Muscle of back (tissue), 11 donors: ENCODE measurements around the gene IRF8. TPM values are rescaled to one million over a fixed set of nuclear protein-coding genes. Genes with fewer than 3 reads are reported as not detected.

ENCODE experiments used
- DNase-seq, 3 donors: peaks; one replicate each; pipeline versions ENCODE4 v3.0.0 to v3.0.0-alpha.2; 2013
- polyA plus RNA-seq, 10 donors: library from polyadenylated mRNA; unstranded; fragments of 120-200 nt; gene quantifications; one replicate each; pipeline ENCODE4 v1.2.1, GENCODE V29; 2013; ENCODE audit not compliant: insufficient read length in 10 of 10

The IRF8 gene
- polyA plus RNA-seq, 10 donors, result 3.2 to 7.3 (median 6.1) TPM

DNA sequence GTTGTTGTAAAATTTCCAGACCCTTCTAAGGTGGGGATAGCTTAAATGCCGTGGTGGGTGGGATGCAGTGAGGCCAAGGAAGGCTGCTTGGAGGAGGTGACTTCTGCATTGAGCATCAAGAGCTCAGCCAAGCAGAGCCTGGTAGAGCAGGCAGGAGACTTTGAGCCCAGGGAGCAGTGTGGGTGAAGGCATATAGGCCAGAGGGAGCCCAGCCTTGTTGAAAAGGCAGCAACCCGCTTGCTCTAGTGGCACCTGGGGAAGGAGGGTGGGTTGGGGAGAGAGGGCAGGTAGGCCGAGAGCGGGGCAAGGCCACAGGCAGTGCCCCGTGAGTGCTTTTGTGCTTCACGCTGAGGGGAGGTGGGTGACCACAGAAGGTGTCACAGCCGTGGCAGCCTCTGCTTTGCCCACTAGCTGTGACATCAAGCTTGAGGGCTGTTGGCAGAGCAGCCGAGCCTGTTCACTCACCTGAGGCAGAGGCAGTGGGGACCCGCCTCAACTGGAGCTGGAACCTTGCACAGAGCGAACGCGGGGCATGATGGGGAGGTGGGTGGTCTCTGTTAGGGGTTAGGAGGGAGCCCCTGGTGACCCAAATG lies 56.1 kb downstream of the IRF8 start:
- no peak for DNase-seq

DNA sequence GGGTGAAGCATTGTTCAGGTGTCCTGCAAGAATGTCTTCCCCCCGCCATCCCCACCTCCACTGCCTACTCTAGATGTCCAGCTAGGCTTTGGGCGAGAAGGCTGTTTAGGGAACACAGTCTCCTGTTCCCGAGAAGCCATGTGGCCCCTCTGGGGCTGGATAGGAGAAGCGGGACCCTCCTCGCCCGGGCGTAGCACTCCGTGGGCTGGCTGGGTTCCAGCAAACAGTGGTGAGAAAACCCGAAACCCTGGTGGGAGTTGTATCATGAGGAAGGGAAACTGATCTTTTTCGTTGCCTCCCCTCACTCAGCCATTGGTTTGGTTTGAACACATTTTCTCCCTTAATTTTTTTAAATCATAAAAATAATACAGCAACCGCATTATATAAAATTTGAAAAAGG lies 56.6 kb downstream of the IRF8 start:
- no peak for DNase-seq

DNA sequence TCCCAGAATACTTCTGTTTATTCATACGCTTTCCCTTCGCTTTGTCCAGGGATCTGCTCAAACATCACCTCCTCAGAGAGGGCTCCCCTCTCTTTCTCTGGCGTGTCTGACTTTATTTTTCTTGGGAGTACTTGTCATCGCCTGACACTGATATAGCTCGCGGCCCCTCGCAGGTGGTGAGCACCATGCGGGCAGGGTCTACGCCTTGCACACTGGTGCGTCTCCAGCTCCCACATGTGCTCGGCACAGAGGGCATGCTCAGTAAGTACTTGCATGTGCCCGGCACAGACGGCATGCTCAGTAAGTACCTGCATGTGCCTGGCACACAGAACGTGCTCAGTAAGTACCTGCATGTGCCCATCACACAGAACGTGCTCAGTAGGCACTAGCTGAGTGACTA lies 57.5 kb downstream of the IRF8 start:
- no peak for DNase-seq

DNA sequence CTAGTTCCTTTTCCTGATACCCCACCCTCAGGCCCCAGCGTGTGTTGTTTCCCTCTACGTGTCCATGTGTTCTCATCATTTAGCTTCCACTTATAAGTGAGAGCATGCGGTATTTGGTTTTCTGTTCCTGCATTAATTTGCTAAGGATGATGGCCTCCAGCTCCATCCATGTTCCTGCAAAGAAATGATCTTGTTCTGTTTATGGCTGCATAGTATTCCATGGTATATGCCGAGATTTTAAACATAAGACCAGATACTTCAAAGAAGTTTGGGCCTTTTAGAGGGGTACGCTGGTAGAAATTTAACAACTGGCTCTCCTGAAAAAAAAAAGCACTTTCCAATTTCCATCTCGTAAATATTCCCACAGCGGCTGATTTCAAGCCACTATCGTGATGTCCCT lies 59.8 kb downstream of the IRF8 start:
- DNase-seq, result no peak

DNA sequence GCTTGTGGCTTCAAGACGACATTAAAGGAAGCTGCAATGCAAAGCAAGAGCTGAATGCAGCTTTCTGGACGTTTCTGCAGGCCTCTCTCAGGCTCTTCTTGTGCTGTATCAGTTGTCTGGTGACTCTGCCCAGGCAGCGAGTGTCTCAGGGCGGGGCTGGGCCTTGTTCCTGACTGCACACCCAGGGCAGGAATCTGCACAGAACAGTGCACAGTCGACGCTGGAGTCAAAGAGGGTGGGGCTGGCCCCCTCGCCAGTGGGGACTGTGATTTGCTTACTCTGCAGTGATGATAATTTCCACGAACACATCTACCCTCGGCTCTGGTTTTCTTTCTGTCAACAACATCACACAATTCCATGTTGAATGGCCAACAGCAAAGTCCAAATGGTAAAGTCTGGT lies 60.7 kb downstream of the IRF8 start:
- DNase-seq, result no peak

DNA sequence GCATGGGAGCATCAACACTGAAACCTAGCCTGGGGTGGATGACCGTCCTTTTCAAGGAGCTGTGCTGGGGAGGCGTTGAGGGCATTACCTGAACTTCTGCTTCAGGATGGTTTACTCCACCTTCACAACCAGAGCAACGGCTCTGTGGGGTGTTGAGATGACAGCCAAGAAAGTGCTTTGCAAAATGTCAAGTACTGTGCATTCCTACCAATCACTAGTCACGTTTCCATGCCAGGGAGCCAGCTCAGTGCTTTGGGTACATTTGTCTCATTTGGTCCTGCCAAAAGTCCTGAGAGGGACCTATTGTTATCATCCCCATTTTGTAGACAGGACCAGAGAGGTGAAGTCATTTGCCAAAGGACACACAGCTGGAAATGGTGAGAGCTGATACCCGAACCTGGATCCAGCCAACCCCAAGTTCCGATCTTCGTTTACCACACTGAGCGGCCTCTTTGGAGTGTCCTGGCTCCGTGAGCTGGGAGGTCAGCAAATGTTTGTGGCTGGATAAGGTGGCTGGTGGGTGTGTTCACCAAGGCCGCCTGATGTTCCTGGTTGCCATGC lies 61.6 kb downstream of the IRF8 start:
- DNase-seq, result no peak

DNA sequence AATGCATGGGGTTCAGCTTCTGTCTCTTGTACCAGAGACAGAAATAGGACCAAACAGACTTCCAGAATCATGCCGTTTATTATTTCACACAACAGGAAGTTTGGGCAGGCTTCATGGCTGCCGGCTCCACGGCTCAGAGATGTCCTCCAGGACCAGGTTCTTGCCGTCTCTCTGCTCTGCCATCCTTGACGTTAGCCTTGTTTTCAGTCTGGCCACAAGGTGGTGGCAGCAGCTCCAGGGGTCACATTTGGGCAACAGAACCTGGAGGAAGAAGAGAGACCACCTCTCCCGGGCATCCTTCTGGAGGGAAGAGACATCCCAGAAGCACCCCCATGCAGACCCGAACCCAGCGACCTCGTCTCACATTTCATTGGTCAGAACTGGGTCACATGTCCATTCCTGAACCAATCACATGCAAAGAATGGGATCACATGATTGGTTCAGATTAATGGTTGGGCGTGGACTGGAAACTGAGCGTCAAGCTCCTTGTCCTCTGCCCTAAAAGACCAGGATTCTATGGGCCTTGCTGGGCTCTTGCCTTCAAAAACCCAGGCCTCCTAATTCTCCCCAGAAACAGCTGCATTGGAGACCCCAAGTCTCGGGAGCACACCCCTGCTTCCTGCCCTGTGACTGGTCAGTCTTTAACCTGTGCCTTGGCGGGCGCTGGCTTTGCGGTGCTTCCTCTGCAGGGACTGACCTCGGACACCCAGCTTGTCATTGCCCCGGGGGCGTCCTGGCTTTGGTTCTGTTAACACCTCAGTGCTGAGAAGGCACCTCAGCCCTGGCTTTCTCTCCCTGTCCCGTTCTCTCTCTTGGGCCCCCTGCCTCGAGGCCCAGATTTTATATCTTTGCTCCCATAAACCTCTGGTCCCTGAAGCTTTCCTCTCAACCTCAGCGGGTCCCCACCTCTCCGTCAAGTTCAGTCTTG lies 63.3 kb downstream of the IRF8 start:
- no peak for DNase-seq

DNA sequence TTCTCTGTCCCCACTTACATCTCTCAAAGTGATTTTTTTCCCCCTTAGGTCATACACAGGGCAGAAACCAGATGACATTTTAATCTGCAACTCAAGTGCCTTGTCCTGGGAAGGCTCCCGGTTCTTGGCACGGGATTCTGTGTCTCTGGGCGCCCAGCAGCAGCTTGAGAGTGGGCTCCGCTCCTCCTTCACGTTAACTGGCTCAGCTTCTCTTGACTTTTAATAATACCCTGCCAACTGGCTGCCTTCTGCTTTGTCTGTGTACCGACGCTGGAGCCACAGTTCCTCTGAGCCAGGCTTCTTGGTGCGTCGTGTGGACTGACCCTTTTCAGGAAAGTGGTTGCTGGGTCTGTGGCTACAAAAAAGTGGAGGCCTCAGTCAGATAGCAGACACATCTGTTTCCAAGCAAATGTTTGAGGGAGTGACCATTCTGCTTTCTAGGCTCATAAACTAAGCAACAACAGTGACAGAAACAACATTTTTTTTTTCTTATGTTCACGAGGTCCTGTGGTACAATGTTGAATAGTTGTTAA lies 64.9 kb downstream of the IRF8 start:
- DNase-seq, result peak; percentile 41 to 92 (median 79)

DNA sequence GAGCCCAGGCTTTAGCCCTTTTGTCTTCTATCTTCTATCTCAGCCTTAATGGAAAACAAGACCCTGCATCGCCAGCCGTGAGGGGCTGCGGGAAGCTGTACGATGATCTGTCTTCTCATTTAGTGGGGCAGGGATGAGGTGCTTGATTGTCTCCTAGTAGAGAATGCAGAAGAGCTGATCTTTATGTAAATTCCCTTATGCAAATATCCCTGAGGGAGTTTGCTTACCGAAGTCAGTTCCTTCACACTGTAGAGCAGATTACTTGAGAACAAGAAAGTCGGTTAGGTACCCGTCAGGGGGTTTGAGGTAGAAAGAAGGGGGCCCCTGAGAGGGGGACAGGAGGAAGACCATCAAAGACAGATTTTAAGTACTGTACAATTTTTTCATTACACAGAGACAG lies 66.2 kb downstream of the IRF8 start:
- no peak for DNase-seq

DNA sequence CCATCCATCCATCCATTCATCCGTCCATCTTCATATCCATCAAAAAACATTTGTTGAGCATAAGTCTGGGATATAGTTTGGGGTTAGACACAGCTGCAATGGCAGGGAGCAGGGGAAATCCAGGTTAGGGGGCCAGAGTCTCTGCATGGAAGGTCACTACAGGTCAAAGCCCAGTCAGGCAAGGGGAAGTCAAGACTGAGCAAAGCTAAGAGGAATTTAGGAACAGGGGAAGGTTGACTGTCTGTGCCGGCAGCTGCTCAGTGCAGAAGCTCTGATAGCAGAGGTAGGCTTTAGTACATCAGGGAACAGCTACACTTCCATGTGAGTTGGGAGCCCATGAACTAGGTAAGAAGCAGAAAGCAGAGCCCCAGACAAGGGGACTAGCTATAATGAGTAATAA lies 68.1 kb downstream of the IRF8 start:
- no peak for DNase-seq

DNA sequence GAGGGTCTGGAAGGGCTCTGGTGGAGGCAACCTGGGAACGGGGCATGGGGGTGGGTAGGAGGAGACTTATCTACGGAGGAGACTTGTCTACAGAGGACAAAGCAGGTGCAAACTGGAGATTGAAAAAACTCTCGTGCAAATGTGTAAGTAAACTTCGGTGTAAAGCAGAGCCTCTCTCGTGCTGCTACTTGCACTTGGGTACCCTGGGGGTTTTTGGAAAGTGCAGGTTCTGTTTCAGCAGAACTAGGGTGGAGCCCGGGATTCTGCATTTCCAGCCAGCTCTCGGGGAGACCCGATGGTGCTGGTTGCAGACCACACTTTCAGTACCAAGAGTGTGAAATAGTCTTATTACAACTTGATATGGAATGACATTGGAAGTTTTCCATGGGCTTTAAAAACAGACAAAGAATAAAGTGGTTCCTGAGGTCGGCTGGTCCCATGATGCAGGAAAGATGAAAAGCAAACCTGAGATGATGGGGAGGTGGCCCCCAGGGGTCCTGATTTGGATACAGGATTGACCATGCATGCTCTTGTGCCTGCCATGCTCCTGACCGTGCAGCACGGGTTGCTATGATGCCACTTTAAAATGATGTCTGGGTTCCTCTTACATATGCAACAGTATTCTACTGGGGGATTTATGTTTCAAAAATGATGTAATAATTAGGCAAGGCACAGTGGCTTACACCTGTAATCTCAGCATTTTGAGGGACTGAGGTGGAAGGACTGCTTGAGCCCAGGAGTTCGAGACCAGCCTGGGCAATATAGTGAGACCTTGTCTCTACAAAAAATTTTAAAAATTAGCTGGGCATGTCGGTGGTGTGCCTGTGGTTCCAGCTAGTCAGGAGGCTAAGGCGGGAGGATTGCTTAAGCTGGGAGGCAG lies 69.3 kb downstream of the IRF8 start:
- no peak for DNase-seq

DNA sequence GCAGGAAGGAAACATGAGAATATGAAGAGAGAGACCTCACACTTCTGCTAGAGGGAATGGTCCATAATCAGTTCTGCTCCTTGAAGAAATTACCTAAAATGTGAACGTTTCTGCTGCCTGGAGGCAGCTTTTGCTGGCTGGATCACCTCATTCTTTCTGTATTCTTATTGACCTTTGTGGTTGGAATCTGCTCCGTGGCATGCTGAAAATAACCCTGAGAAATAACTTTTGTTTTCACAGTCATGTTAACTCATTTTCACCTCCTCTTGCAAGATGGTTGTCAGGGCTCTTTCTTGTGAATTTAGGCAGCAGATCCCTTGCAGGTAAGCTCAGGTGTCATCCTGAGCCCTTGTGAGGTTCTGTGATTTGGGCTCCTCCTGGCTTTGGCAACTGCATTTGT lies 70.2 kb downstream of the IRF8 start:
- no peak for DNase-seq

DNA sequence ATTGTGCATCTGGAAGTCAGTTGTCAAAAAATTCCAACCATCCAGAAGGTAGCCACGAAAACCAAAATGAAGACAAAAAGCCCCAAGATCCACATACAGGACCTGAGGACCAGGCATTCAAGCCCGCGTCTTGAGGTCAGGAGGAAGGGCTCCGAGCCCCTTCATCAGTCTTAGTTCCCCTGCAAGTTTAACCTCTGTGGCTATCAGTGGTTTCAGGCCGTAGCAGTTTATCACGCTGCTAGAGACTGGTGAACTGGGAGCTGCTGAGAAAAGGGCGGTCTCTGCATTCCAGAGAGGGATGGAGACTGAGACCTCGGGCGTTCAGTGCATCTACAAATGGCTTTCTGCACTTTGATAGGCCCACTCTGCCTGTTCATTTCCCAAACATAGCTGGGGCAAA lies 70.6 kb downstream of the IRF8 start:
- no peak for DNase-seq

DNA sequence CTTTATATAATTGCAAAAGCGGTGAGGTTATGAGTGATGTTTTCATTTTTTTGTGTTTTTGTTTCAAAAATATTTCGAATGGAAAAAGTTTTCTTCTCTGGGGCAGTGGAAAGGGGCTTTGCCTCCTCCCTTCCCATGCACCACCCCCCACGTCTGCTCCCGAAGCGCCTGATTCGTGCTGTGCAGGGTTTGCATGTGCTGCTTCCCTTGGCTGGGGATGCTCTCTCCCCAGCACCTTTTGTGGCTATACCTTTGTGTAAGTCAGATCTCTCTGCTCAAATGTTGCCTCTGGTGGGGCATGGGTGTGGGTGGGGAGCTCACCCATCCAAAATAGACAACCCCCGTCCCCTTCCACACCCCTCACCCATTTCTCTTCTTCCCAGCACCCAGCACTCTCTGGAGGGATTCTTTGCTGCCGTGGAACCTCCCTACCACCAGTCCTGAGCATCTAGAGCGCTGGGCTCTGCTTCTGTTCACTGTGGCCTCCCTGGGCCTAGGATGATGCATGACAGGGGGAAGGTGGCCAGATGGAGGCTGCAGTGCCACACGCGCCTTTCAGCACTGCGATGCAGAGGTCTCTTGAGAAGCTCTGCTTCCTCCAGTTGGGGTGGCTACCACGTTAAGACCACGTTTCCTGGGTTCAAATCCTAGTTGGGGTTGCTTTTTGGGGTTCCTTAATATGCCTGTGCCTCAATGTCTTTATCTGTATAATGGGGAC lies 71.2 kb downstream of the IRF8 start:
- DNase-seq, result no peak

DNA sequence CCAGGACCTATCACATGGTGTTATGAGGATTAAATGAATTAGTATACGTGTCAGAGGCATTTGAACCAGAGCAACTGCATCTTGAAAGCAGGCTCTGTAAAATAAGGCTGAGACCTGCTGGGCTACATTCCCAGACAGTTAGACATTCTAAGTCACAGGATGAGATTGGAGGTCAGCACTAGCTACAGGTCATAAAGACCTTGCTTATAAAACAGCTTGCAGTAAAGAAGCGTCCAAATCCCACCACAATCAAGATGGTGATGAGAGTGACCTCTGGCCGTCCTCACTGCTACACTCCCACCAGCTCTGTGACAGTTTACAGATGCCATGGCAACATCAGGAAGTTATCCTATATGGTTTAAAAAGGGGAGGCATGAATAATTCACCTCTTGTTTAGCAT lies 71.8 kb downstream of the IRF8 start:
- DNase-seq, result no peak

Other genes starting within 250 kb of the IRF8 start
- 10 to 100 TPM in 8 of 10 donors, 1 to 10 TPM in 2; 8.2 to 17.7 (median 10.7) TPM for gene GINS2, start 210.2 kb upstream of the IRF8 start, polyA plus RNA-seq
- 1 to 10 TPM in 7 of 10 donors, under 1 TPM in 3; 0.76 to 4.7 (median 1.3) TPM for gene C16orf74, start 148.1 kb upstream of the IRF8 start, polyA plus RNA-seq
- gene EMC8, start 99.6 kb upstream of the IRF8 start, polyA plus RNA-seq, result 10 to 100 TPM; 16.0 to 23.4 (median 19.6) TPM
- gene COX4I1, start 99.5 kb upstream of the IRF8 start, polyA plus RNA-seq, result 100 to 1,000 TPM; 332 to 475 (median 380) TPM